Parathyroid adenoma (tissue), 2 donors: ENCODE data around the gene TMCC3.

Experiments used
- H2AFZ ChIP-seq: fragments of 300-600 bp; sonication (generic); one replicate; pipeline ENCODE4 v1.7.0; 2017; ENCODE audit warnings: antibody characterized with exemption, mild to moderate bottlenecking
- H3K27ac ChIP-seq: fragments of 300-600 bp; sonication (generic); one replicate; pipeline ENCODE4 v1.7.0; 2017
- H3K27me3 ChIP-seq: fragments of 300-600 bp; sonication (generic); one replicate; pipeline ENCODE4 v1.7.0; 2017; ENCODE audit warnings: low read length; ENCODE audit not compliant: control insufficient read depth, insufficient read depth
- H3K36me3 ChIP-seq: fragments of 300-600 bp; sonication (generic); one replicate; pipeline ENCODE4 v1.7.0; 2017; ENCODE audit warnings: low read length; ENCODE audit not compliant: control insufficient read depth, insufficient read depth
- H3K4me1 ChIP-seq: fragments of 300-600 bp; sonication (generic); one replicate; pipeline ENCODE4 v1.7.0; 2017; ENCODE audit warnings: control low read depth
- H3K4me2 ChIP-seq: fragments of 300-600 bp; sonication (generic); one replicate; pipeline ENCODE4 v1.7.0; 2017; ENCODE audit warnings: low read length
- H3K4me3 ChIP-seq: fragments of 300-600 bp; sonication (generic); one replicate; pipeline ENCODE4 v1.7.0; 2017; ENCODE audit warnings: low read depth, low read length
- H3K79me2 ChIP-seq: fragments of 300-600 bp; sonication (generic); one replicate; pipeline ENCODE4 v1.7.0; 2017; ENCODE audit warnings: control low read depth
- H3K9ac ChIP-seq: fragments of 300-600 bp; sonication (generic); one replicate; pipeline ENCODE4 v1.7.0; 2017; ENCODE audit warnings: mild to moderate bottlenecking
- H3K9me3 ChIP-seq: fragments of 300-600 bp; sonication (generic); one replicate; pipeline ENCODE4 v1.7.0; 2017; ENCODE audit warnings: low read length; ENCODE audit not compliant: control insufficient read depth
- CTCF ChIP-seq: fragments of 300-600 bp; sonication (generic); IDR thresholded peaks from one replicate; pipeline ENCODE4 v1.7.0; 2017; ENCODE audit warnings: antibody characterized with exemption, mild to moderate bottlenecking
- donor health status: primary hyperparathyroidism.

Gene TMCC3

GRCh38 chr12:94660436-94660835 is 10.1 kb upstream of the TMCC3 start:
- no peaks in the 10 kb centered on the region for H3K4me1 ChIP-seq
- H3K4me2 ChIP-seq: no peak overlapping the region
- peaks cover 4% of the 10 kb centered on the region for H3K79me2 ChIP-seq
- H3K27me3 ChIP-seq: no peaks in the 10 kb centered on the region
- no peak for TF ChIP-seq CTCF
- no peak overlapping the region for H2AFZ ChIP-seq
- H3K27ac ChIP-seq: no peak overlapping the region
- no peaks in the 10 kb centered on the region for H3K36me3 ChIP-seq
- H3K9ac ChIP-seq: no peak overlapping the region
- no peak overlapping the region for H3K4me3 ChIP-seq
- no peaks in the 10 kb centered on the region for H3K9me3 ChIP-seq

- H3K79me2 ChIP-seq: peaks cover 4% of the 10 kb centered on the region
- H2AFZ ChIP-seq: no peak overlapping the region
- no peak overlapping the region for H3K4me2 ChIP-seq
- no peaks in the 10 kb centered on the region for H3K4me1 ChIP-seq
- no peak overlapping the region for H3K4me3 ChIP-seq
- TF ChIP-seq CTCF: no peak
- H3K27me3 ChIP-seq: no peaks in the 10 kb centered on the region
- H3K36me3 ChIP-seq: no peaks in the 10 kb centered on the region
- no peak overlapping the region for H3K27ac ChIP-seq
- no peak overlapping the region for H3K9ac ChIP-seq
- H3K9me3 ChIP-seq: no peaks in the 10 kb centered on the region
These were observed 9.1 kb upstream of the TMCC3 start for GRCh38 chr12:94659346-94659930.

- H3K4me1 ChIP-seq: no peaks in the 10 kb centered on the region
- H2AFZ ChIP-seq: no peak overlapping the region
- H3K27ac ChIP-seq: no peak overlapping the region
- H3K9ac ChIP-seq: no peak overlapping the region
- no peak for TF ChIP-seq CTCF
- H3K4me3 ChIP-seq: no peak overlapping the region
- H3K36me3 ChIP-seq: no peaks in the 10 kb centered on the region
- H3K9me3 ChIP-seq: no peaks in the 10 kb centered on the region
- peaks cover 4% of the 10 kb centered on the region for H3K79me2 ChIP-seq
- H3K27me3 ChIP-seq: no peaks in the 10 kb centered on the region
- no peak overlapping the region for H3K4me2 ChIP-seq
These were observed 8.6 kb upstream of the TMCC3 start for GRCh38 chr12:94658931-94659330.

- Histone ChIP-seq H3K4me1 (no peaks in the 10 kb centered on the region), H3K79me2 (no peaks in the 10 kb centered on the region), H3K4me2 (no peak overlapping the region), H3K27ac (no peak overlapping the region), H3K9me3 (no peaks in the 10 kb centered on the region), H3K36me3 (no peaks in the 10 kb centered on the region), H3K9ac (no peak overlapping the region), H2AFZ (no peak overlapping the region), H3K27me3 (no peaks in the 10 kb centered on the region), H3K4me3 (no peak overlapping the region)
- no peak for TF ChIP-seq CTCF
These were observed 6.2 kb upstream of the TMCC3 start for GRCh38 chr12:94656556-94656955.
